Measurements from ENCODE around the gene WDFY4. TPM values are rescaled to one million over a fixed set of nuclear protein-coding genes. Genes with fewer than 3 reads are reported as not detected.

WDFY4 gene
- total and polyA plus RNA-seq, 2 of the 4 experiments (the other 2 are of a cell fraction) = not detected

DNA sequence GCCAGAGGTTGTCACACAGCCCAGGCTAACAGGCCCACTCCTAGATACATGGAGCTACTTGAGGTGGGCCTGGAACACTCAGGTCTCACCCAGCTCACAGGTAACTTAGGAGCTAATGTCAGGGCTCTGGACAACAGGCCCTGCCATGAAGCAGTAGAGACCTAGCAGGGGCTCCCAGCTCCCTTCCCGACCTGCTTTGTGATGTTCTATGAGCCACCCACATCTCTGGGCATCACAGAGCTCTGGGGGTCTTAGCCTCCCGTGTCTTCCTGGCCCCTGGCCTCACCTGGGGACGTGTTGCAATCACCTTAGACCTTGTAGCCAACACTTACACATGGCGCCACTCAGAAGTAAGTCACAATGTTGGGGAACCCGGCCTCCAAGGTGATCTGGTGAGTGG is 12.4 kb downstream of the WDFY4 start (continued):
- no peak for TF ChIP-seq RCOR1 (IDR thresholded peaks at IDR 0.05; ENCODE audit: insufficient replicate concordance, low read length)
- no peak for TF ChIP-seq CHD1 (IDR thresholded peaks at IDR 0.05; ENCODE audit: low read depth, low read length)
- TF ChIP-seq FOS (IDR thresholded peaks at IDR 0.05; ENCODE audit: low read depth, low read length) = no peak

GRCh38 chr10:48697821-48698764 is 13.4 kb downstream of the WDFY4 start:
- H3K4me3 ChIP-seq (ENCODE audit: insufficient read depth, low read depth, low read length) = no peak overlapping the region
- H2AK9ac ChIP-seq (replicated peaks; ENCODE audit: low read depth, low read length, poor library complexity) = no peak overlapping the region
- no peak overlapping the region for H4K5ac ChIP-seq (ENCODE audit: low read depth, low read length)
- H3K79me1 ChIP-seq (ENCODE audit: low read depth in 1 of 2, low read length in 2 of 2) = no peaks in the 10 kb centered on the region
- no peak for TF ChIP-seq MAFK (IDR thresholded peaks at IDR 0.05; ENCODE audit: low read depth, low read length)
- no peak for TF ChIP-seq RAD21 (IDR thresholded peaks at IDR 0.05; ENCODE audit: low read length)
- no peak for TF ChIP-seq MAZ (IDR thresholded peaks at IDR 0.05; ENCODE audit: borderline replicate concordance, low read depth, low read length)
- no peak for TF ChIP-seq CTCF (conservative IDR thresholded peaks at IDR 0.05; ENCODE audit: low read depth, low read length)
- TF ChIP-seq FOS (IDR thresholded peaks at IDR 0.05; ENCODE audit: low read depth, low read length) = no peak
- TF ChIP-seq, protein P1, sequence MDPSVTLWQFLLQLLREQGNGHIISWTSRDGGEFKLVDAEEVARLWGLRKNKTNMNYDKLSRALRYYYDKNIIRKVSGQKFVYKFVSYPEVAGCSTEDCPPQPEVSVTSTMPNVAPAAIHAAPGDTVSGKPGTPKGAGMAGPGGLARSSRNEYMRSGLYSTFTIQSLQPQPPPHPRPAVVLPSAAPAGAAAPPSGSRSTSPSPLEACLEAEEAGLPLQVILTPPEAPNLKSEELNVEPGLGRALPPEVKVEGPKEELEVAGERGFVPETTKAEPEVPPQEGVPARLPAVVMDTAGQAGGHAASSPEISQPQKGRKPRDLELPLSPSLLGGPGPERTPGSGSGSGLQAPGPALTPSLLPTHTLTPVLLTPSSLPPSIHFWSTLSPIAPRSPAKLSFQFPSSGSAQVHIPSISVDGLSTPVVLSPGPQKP (IDR thresholded peaks at IDR 0.05; ENCODE audit: borderline replicate concordance, low read depth, low read length) = no peak
- TF ChIP-seq CEBPB (IDR thresholded peaks at IDR 0.05; ENCODE audit: low read depth, low read length) = no peak
- no peak for TF ChIP-seq CHD1 (IDR thresholded peaks at IDR 0.05; ENCODE audit: low read depth, low read length)
- no peak for TF ChIP-seq POLR2A (IDR thresholded peaks at IDR 0.05; ENCODE audit: low read depth, low read length)
- TF ChIP-seq USF2 (IDR thresholded peaks at IDR 0.05; ENCODE audit: low read depth, low read length) = no peak
- peaks cover 36% of the 10 kb centered on the region for H3K27me3 ChIP-seq (ENCODE audit: control insufficient read depth, insufficient read depth, low read length)
- no peaks in the 10 kb centered on the region for H3K9me3 ChIP-seq (ENCODE audit: control insufficient read depth, insufficient read depth, low read length)
- no peak overlapping the region for H3K9ac ChIP-seq (ENCODE audit: low read depth, low read length)
- no peak overlapping the region for H2BK5ac ChIP-seq (ENCODE audit: low read depth, low read length, poor library complexity, severe bottlenecking)
- dilution Hi-C loops (cut with HindIII; ENCODE audit: low sequenced_read_pairs, unreplicated experiment) = no loop called here
- no peak overlapping the region for H4K91ac ChIP-seq (ENCODE audit: insufficient read depth, low read depth, low read length)
- POLR2A ChIA-PET (ENCODE audit: unreplicated experiment) = no interaction called here
- no peak overlapping the region for H2AFZ ChIP-seq (replicated peaks; ENCODE audit: low read length, poor library complexity)
- intact Hi-C loops (cut with micrococcal nuclease) = no loop called here
- H3K9me1 ChIP-seq (ENCODE audit: insufficient read depth, low read length) = no peaks in the 10 kb centered on the region
- H2BK20ac ChIP-seq (ENCODE audit: low read depth, low read length) = no peak overlapping the region
- H3K36me3 ChIP-seq (ENCODE audit: control insufficient read depth, insufficient read depth, low read length) = no peaks in the 10 kb centered on the region
- in situ Hi-C loops (cut with MboI; ENCODE audit: low sequenced_read_pairs) = no loop called here
- no TSS peak for BruUV-seq (replicated peaks)
- H2BK120ac ChIP-seq (ENCODE audit: low read depth, low read length) = no peak overlapping the region
- no peaks in the 10 kb centered on the region for H4K20me1 ChIP-seq (ENCODE audit: insufficient read depth, low read length)
- no peak for DNase-seq
- H3K23ac ChIP-seq (ENCODE audit: low read depth, low read length) = no peak overlapping the region
- no peak overlapping the region for H3K27ac ChIP-seq (ENCODE audit: insufficient read depth, low read length)
- H2AK5ac ChIP-seq (ENCODE audit: low read depth, low read length) = no peak overlapping the region
- H3K4ac ChIP-seq (ENCODE audit: low read depth, low read length) = no peak overlapping the region
- H4K8ac ChIP-seq (ENCODE audit: low read depth in 2 of 2, low read length in 2 of 2) = no peak overlapping the region
- no peak overlapping the region for H2BK15ac ChIP-seq (ENCODE audit: low read depth, low read length)
- 62% methylated on average over 13 of the region's 19 CpGs; no CpG with 5 or more reads in 1 of the 2 experiments for WGBS, 2 experiments (ENCODE audit: extremely low coverage in 2 of 2, insufficient read length in 1 of 2)
- no peak overlapping the region for H3K18ac ChIP-seq (ENCODE audit: low read depth, low read length)
- CTCF ChIA-PET = no interaction called here
- no peaks in the 10 kb centered on the region for H3K4me1 ChIP-seq (ENCODE audit: control insufficient read depth, insufficient read depth, low read length)
- no peak for ATAC-seq (ENCODE audit: low read depth)
- H3K56ac ChIP-seq (ENCODE audit: extremely low read depth, insufficient read depth, low read length) = no peak overlapping the region
- no peak overlapping the region for H3K4me2 ChIP-seq (ENCODE audit: low read depth, low read length)
- H3K14ac ChIP-seq (replicated peaks; ENCODE audit: low read depth, low read length) = no peak overlapping the region

All from IMR-90 (cell line).